ENCODE data around the gene AMBP.

AMBP gene

GRCh38 chr9:114051706-114052105 is 26.4 kb downstream of the AMBP start:
- TF ChIP-seq REST (IDR thresholded peaks at IDR 0.05; ENCODE audit: low read depth) (no peak), TCF12 (IDR thresholded peaks at IDR 0.05; ENCODE audit: low read depth) (no peak), YY1 (IDR thresholded peaks at IDR 0.05; ENCODE audit: low read depth) (no peak), ZBTB7A (IDR thresholded peaks at IDR 0.05; ENCODE audit: low read depth) (no peak), EP300 (IDR thresholded peaks at IDR 0.05; ENCODE audit: borderline replicate concordance) (no peak), FOXM1 (IDR thresholded peaks at IDR 0.05; ENCODE audit: borderline replicate concordance, low read depth) (no peak), EGR1 (IDR thresholded peaks at IDR 0.05) (no peak), NFIC (IDR thresholded peaks at IDR 0.05) (no peak), CEBPB (IDR thresholded peaks at IDR 0.05) (no peak), TEAD4 (IDR thresholded peaks at IDR 0.05) (no peak), CREB1 (IDR thresholded peaks at IDR 0.05; ENCODE audit: low read depth) (no peak), USF1 (IDR thresholded peaks at IDR 0.05) (no peak), TAF1 (IDR thresholded peaks at IDR 0.05; ENCODE audit: low read depth) (no peak), MAX (IDR thresholded peaks at IDR 0.05) (no peak), RAD21 (IDR thresholded peaks at IDR 0.05; ENCODE audit: low read depth) (no peak)

GRCh38 chr9:114051281-114051680 is 26.8 kb downstream of the AMBP start:
- TF ChIP-seq RAD21 (IDR thresholded peaks at IDR 0.05; ENCODE audit: low read depth): no peak
- TF ChIP-seq FOXM1 (IDR thresholded peaks at IDR 0.05; ENCODE audit: borderline replicate concordance, low read depth): no peak
- no peak for TF ChIP-seq MAX (IDR thresholded peaks at IDR 0.05)
- no peak for TF ChIP-seq EGR1 (IDR thresholded peaks at IDR 0.05)
- no peak for TF ChIP-seq TEAD4 (IDR thresholded peaks at IDR 0.05)
- no peak for TF ChIP-seq YY1 (IDR thresholded peaks at IDR 0.05; ENCODE audit: low read depth)
- TF ChIP-seq EP300 (IDR thresholded peaks at IDR 0.05; ENCODE audit: borderline replicate concordance): no peak
- TF ChIP-seq REST (IDR thresholded peaks at IDR 0.05; ENCODE audit: low read depth): no peak
- no peak for TF ChIP-seq CEBPB (IDR thresholded peaks at IDR 0.05)
- no peak for TF ChIP-seq TCF12 (IDR thresholded peaks at IDR 0.05; ENCODE audit: low read depth)
- no peak for TF ChIP-seq NFIC (IDR thresholded peaks at IDR 0.05)
- no peak for TF ChIP-seq ZBTB7A (IDR thresholded peaks at IDR 0.05; ENCODE audit: low read depth)
- TF ChIP-seq USF1 (IDR thresholded peaks at IDR 0.05): no peak

GRCh38 chr9:114050646-114051045 is 27.5 kb downstream of the AMBP start:
- TF ChIP-seq RAD21 (IDR thresholded peaks at IDR 0.05; ENCODE audit: low read depth): no peak
- TF ChIP-seq EGR1 (IDR thresholded peaks at IDR 0.05): no peak
- TF ChIP-seq YY1 (IDR thresholded peaks at IDR 0.05; ENCODE audit: low read depth): no peak
- TF ChIP-seq TAF1 (IDR thresholded peaks at IDR 0.05; ENCODE audit: low read depth): no peak
- TF ChIP-seq TEAD4 (IDR thresholded peaks at IDR 0.05): no peak
- TF ChIP-seq ZBTB7A (IDR thresholded peaks at IDR 0.05; ENCODE audit: low read depth): no peak
- TF ChIP-seq TCF12 (IDR thresholded peaks at IDR 0.05; ENCODE audit: low read depth): no peak
- no peak for TF ChIP-seq EP300 (IDR thresholded peaks at IDR 0.05; ENCODE audit: borderline replicate concordance)
- TF ChIP-seq MAX (IDR thresholded peaks at IDR 0.05): no peak
- no peak for TF ChIP-seq USF1 (IDR thresholded peaks at IDR 0.05)
- no peak for TF ChIP-seq FOXM1 (IDR thresholded peaks at IDR 0.05; ENCODE audit: borderline replicate concordance, low read depth)

- no peak for TF ChIP-seq EGR1 (IDR thresholded peaks at IDR 0.05)
- TF ChIP-seq MAX (IDR thresholded peaks at IDR 0.05): no peak
- no peak for TF ChIP-seq ZBTB7A (IDR thresholded peaks at IDR 0.05; ENCODE audit: low read depth)
- no peak for TF ChIP-seq CEBPB (IDR thresholded peaks at IDR 0.05)
- TF ChIP-seq TAF1 (IDR thresholded peaks at IDR 0.05; ENCODE audit: low read depth): no peak
- TF ChIP-seq RAD21 (IDR thresholded peaks at IDR 0.05; ENCODE audit: low read depth): no peak
- no peak for TF ChIP-seq TCF12 (IDR thresholded peaks at IDR 0.05; ENCODE audit: low read depth)
- no peak for TF ChIP-seq YY1 (IDR thresholded peaks at IDR 0.05; ENCODE audit: low read depth)
- TF ChIP-seq EP300 (IDR thresholded peaks at IDR 0.05; ENCODE audit: borderline replicate concordance): no peak
- TF ChIP-seq USF1 (IDR thresholded peaks at IDR 0.05): no peak
Observed at GRCh38 chr9:114050226-114050568, 27.9 kb downstream of the AMBP start.

All from Ishikawa (cell line).